ENCODE measurements around the gene USP3. TPM values are rescaled to one million over a fixed set of nuclear protein-coding genes. Genes with fewer than 3 reads are reported as not detected.

Gene USP3
- polyA plus RNA-seq, 1 donor (not counting 4 experiments of a cell fraction or from before 2014, with no cell fraction given), result 16.2 TPM

DNA sequence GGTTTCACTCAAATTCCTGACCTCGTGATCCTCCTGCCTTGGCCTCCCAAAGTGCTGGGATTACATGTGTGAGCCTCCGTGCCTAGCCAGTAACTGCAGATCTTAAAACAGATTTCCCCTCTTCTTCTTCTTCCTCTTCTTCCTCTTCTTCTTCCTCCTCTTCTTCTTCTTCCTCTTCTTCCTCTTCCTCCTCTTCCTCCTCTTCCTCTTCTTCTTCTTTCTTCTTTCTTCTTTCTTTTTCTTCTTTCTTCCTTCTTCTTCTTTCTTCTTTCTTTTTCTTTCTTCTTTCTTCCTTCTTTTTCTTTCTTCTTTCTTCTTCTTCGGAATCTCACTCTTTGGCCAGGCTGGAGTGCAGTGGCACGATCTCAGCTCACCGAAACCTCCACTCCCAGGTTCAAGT is 7.8 kb downstream of the USP3 start:
- Histone ChIP-seq H3K4me1 (ENCODE audit: control insufficient read depth, extremely low read depth, insufficient read depth, low read length) (peaks cover 36% of the 10 kb centered on the region), H3K27me3 (ENCODE audit: control insufficient read depth, extremely low read depth, insufficient read depth, low read length) (no peaks in the 10 kb centered on the region), H3K9ac (ENCODE audit: control insufficient read depth, extremely low read depth, insufficient read depth, low read length) (no peak overlapping the region), H3K79me2 (ENCODE audit: control insufficient read depth, insufficient read depth, low read length) (peaks cover 90% of the 10 kb centered on the region), H3K27ac (ENCODE audit: control insufficient read depth, insufficient read depth, low read length) (no peak overlapping the region), H3K4me3 (ENCODE audit: control insufficient read depth in 2 of 3, extremely low read depth in 1 of 3, insufficient read depth in 2 of 3, low read depth in 1 of 3, low read length in 3 of 3) (no peak overlapping the region), H3K4me2 (ENCODE audit: control insufficient read depth, extremely low read depth, insufficient read depth, low read depth, low read length) (no peak overlapping the region), H4K20me1 (ENCODE audit: control insufficient read depth, extremely low read depth, insufficient read depth, low read length) (no peaks in the 10 kb centered on the region), H2AFZ (ENCODE audit: control insufficient read depth, low read length) (no peak overlapping the region), H3K9me3 (ENCODE audit: control insufficient read depth, low read depth, low read length) (no peaks in the 10 kb centered on the region), H3K36me3 (ENCODE audit: control insufficient read depth in 2 of 2, extremely low read depth in 1 of 2, insufficient read depth in 2 of 2, low read length in 2 of 2) (no peaks in the 10 kb centered on the region), H3K9me1 (ENCODE audit: control insufficient read depth, extremely low read depth, insufficient read depth, low read length) (no peaks in the 10 kb centered on the region)
- dilution Hi-C loops (cut with MboI; ENCODE audit: extremely low pct_ligation_motif_present, low sequenced_read_pairs), result no loop called here
- DNase-seq (ENCODE audit: low read depth, low spot score) (no peak), FAIRE-seq (no peak)
- no peak for TF ChIP-seq EZH2 (IDR thresholded peaks at IDR 0.05; ENCODE audit: low read length)
- TF ChIP-seq, protein P1, sequence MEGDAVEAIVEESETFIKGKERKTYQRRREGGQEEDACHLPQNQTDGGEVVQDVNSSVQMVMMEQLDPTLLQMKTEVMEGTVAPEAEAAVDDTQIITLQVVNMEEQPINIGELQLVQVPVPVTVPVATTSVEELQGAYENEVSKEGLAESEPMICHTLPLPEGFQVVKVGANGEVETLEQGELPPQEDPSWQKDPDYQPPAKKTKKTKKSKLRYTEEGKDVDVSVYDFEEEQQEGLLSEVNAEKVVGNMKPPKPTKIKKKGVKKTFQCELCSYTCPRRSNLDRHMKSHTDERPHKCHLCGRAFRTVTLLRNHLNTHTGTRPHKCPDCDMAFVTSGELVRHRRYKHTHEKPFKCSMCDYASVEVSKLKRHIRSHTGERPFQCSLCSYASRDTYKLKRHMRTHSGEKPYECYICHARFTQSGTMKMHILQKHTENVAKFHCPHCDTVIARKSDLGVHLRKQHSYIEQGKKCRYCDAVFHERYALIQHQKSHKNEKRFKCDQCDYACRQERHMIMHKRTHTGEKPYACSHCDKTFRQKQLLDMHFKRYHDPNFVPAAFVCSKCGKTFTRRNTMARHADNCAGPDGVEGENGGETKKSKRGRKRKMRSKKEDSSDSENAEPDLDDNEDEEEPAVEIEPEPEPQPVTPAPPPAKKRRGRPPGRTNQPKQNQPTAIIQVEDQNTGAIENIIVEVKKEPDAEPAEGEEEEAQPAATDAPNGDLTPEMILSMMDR (optimal IDR thresholded peaks at IDR 0.05 in 1 of 3, IDR thresholded peaks at IDR 0.05 in 1 of 3, conservative IDR thresholded peaks at IDR 0.05 in 1 of 3; ENCODE audit: extremely low read depth in 1 of 3, insufficient read depth in 2 of 3, low read length in 3 of 3), result no peak

DNA sequence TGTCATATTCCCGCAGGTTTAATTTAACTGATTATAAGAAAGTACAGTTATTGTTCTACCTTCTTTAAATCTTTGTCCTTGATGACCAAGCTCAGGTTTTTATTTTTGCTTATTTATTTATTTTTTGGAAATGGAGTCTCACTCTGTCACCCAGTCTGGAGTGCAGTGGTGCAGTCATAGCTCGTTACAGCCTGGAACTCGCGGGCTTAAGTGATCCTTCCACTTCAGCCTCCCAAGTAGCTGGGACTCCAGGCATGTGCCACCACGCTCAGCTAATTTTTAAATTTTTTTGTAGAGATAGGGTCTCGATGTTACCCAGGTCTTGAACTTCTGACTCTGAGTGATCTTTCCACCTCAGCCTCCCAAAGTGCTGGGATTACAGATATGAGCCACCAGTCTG is 8.9 kb downstream of the USP3 start:
- Histone ChIP-seq H3K9me3 (ENCODE audit: control insufficient read depth, low read depth, low read length) (no peaks in the 10 kb centered on the region), H3K27ac (ENCODE audit: control insufficient read depth, insufficient read depth, low read length) (no peak overlapping the region), H3K9me1 (ENCODE audit: control insufficient read depth, extremely low read depth, insufficient read depth, low read length) (no peaks in the 10 kb centered on the region), H3K4me3 (ENCODE audit: control insufficient read depth in 2 of 3, extremely low read depth in 1 of 3, insufficient read depth in 2 of 3, low read depth in 1 of 3, low read length in 3 of 3) (no peak overlapping the region), H3K27me3 (ENCODE audit: control insufficient read depth, extremely low read depth, insufficient read depth, low read length) (no peaks in the 10 kb centered on the region), H3K4me2 (ENCODE audit: control insufficient read depth, extremely low read depth, insufficient read depth, low read depth, low read length) (no peak overlapping the region), H2AFZ (ENCODE audit: control insufficient read depth, low read length) (no peak overlapping the region), H3K4me1 (ENCODE audit: control insufficient read depth, extremely low read depth, insufficient read depth, low read length) (peaks cover 43% of the 10 kb centered on the region), H3K36me3 (ENCODE audit: control insufficient read depth in 2 of 2, extremely low read depth in 1 of 2, insufficient read depth in 2 of 2, low read length in 2 of 2) (no peaks in the 10 kb centered on the region), H3K79me2 (ENCODE audit: control insufficient read depth, insufficient read depth, low read length) (peaks cover 88% of the 10 kb centered on the region), H4K20me1 (ENCODE audit: control insufficient read depth, extremely low read depth, insufficient read depth, low read length) (no peaks in the 10 kb centered on the region), H3K9ac (ENCODE audit: control insufficient read depth, extremely low read depth, insufficient read depth, low read length) (no peak overlapping the region)
- DNase-seq (ENCODE audit: low read depth, low spot score) (no peak), FAIRE-seq (no peak)
- no peak for TF ChIP-seq EZH2 (IDR thresholded peaks at IDR 0.05; ENCODE audit: low read length)
- TF ChIP-seq, protein P1 (optimal IDR thresholded peaks at IDR 0.05 in 1 of 3, IDR thresholded peaks at IDR 0.05 in 1 of 3, conservative IDR thresholded peaks at IDR 0.05 in 1 of 3; ENCODE audit: extremely low read depth in 1 of 3, insufficient read depth in 2 of 3, low read length in 3 of 3), result no peak
- dilution Hi-C loops (cut with MboI; ENCODE audit: extremely low pct_ligation_motif_present, low sequenced_read_pairs), result no loop called here

Measured in keratinocyte (primary cell).